SH-SY5Y (cell line): ENCODE results near the gene RBMS2.

Source experiments
- GATA2 ChIP-seq: IDR thresholded peaks from 2 replicates; pipeline ENCODE4 v1.6.1; 2011; ENCODE audit warnings: mild to moderate bottlenecking, low read depth, low read length
- GATA3 ChIP-seq: IDR thresholded peaks from 2 replicates; pipeline ENCODE4 v1.6.1; 2011; ENCODE audit warnings: low read depth, mild to moderate bottlenecking, low read length, moderate library complexity

The RBMS2 gene

GRCh38 chr12:56521590-56522371 lies at the start of gene RBMS2:
TSS of gene RBMS2 (plus strand) at chr12:56521820. CDS start at chr12:56522024, 204 bp downstream.
- TF ChIP-seq GATA3 (no peak), GATA2 (no peak)

DNA sequence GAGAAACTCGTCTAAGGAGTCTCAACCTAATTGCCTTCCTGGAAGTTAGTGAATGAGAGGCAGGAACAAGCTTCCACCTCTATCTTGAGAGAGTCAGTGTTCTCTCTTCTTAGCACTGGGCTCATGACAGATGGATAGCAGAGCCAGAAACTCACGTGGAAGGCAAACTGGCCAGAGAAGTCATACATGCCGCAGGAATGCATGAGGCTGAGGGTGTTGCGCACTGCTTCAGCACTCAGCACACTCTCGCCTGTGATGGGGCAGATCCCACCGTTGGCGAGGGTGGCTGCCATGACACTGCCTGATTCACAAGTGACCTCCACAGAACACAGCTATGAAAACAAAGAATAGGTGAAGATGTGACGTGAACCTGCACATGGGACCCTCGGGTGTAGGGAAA lies 47.2 kb upstream of the RBMS2 start:
- TF ChIP-seq GATA2 (no peak), GATA3 (no peak)

- TF ChIP-seq GATA3, result no peak
- TF ChIP-seq GATA2, result no peak
Measured at GRCh38 chr12:56476143-56476542, 45.5 kb upstream of the RBMS2 start.

GRCh38 chr12:56476972-56477432 lies 44.6 kb upstream of the RBMS2 start:
- TF ChIP-seq GATA2, result no peak
- TF ChIP-seq GATA3, result no peak

GRCh38 chr12:56477521-56478225 lies 43.9 kb upstream of the RBMS2 start:
- TF ChIP-seq GATA3, result no peak
- TF ChIP-seq GATA2, result no peak

DNA sequence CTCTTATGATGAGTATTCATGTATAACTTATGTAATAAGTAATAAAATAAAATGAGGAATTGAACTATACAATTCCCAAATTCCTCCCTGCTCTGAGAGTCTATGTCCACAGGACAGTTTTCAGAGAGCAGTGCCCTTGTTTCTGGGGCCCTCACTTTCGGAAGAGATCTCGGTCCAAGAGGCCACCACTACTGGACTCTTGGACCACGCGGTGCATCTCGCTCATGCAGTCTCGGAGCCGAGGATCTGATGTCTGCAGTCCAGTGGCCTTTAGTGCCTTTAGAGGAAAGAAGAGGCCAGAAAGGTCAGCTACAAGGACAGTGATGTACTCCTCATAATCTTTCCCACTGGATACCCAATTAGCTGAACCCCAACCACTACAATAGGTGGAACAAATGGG lies 42.0 kb upstream of the RBMS2 start:
- TF ChIP-seq GATA2, result no peak
- TF ChIP-seq GATA3, result no peak

- TF ChIP-seq GATA2 (no peak), GATA3 (no peak)
Measured at GRCh38 chr12:56484566-56484965, 37.1 kb upstream of the RBMS2 start.

GRCh38 chr12:56486694-56487093 lies 34.9 kb upstream of the RBMS2 start:
- no peak for TF ChIP-seq GATA3
- no peak for TF ChIP-seq GATA2

DNA sequence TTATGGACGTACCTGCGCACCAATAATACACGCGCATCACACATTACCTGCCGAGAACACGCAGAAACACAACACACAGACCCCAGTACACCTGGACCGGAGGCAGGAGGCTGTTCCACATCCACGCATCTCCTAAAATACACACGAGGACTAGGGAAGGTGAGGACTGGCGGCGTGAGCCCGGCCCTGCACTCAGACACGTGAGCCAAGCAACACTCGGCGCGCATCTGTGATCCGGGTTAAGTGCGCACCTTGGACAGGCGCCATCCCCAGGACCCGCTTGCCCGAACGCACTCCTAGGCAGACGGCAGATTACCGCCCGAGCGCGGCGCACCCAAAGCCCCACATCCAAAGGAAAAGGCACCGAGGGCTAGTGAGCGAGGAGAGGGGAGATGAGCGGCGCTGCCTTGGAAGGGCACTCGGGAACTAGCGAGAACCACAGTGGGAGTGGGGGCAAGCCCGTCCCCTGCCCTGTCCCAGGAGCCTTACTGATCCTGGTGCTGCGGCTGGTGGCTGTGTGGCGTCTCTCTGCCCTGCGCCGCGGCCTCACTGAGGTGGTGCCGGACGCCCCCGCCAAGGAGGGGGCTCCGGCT lies 34.1 kb upstream of the RBMS2 start:
- TF ChIP-seq GATA2, result no peak
- TF ChIP-seq GATA3, result no peak

DNA sequence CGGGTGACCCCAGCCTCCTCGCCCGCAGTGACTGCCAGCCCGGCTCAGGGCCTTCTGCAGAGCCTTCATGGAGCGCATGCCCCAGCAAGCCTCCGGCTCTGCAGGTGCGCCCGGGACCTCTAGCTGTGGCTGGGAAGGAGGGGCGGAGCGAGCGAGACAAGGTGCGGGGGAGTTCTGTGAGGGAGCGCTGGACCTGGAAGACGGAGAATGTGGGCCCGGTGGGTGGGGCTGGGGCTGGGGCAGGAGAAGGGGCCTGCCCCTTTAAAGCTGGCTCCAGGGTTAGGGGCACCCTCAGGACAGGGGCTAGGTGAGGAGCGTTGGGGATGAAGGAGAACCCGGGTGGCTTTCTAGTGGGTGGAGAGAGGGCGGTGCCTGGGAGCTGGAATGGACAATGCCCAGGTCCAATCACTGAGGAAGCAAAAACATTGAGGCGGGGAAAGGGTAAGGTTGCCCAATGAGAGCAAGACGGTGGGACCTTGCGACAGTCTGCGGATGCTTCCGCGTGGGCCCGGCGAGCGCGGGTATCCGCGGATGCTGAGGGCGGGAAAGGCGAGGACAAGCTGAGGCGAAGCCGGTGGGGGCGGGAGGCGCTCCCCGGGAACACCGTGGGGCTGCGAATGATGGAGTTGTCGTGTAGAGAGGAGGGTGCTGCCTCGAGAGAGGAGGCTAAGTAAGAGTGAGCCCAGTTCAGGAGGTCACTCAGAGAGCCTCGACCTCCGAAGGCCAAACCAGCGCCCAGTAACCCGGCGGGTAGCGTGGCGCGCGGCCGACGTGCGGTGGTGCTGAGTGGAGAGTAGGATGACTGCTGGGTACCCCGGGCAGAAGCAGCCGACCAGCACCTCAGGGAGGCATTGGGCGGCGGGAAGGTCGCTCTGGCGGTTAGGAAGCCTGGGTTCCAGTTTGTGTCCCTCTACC lies 33.3 kb upstream of the RBMS2 start, which contains the start of gene GLS2:
TSS of gene GLS2 (minus strand) at position 121 of the 915 bp plus-strand sequence. CDS start at position 78, 43 bp downstream.
- TF ChIP-seq GATA2 (no peak), GATA3 (no peak)

DNA sequence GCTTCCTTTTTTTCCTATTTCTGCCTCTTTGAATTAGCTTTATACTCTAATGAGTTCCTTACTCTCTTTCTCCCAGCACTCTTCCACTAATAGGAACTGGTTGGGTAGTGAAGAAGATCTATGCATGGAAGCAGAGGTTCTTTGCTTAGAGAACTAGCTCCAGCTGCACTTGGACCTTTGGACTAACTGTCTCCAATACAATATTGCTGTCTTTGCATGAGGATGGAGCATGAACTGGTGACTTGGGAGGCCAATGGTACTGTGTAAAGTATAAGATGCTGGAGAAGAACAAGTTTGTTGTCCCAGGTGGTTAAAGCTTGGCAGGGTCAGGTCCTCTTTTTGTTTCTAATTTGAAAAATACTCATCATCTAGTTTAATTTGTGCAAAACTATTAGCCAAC lies 31.3 kb upstream of the RBMS2 start:
- TF ChIP-seq GATA3, result no peak

- peak; percentile 78 for TF ChIP-seq GATA2
- TF ChIP-seq GATA3, result peak; percentile 37; the same call in 1 of the 2 replicates
Measured at GRCh38 chr12:56499879-56500278, 21.7 kb upstream of the RBMS2 start.

DNA sequence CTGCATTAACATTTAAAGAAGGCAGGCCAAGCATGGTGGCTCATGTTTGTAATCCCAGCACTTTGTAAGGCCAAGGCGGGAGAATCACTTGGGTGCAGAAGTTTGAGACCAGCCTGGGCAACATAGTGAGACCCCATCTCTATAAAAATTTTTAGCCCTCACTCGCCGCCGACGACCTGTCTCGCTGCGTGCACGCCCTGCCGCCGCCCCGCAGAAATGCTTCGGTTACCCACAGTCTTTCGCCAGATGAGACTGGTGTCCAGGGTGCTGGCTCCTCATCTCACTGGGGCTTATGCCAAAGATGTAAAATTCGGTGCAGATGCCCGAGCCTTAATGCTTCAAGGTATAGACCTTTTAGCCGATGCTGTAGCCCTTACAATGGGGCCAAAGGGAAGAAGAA lies 10.8 kb upstream of the RBMS2 start:
- TF ChIP-seq GATA3 (no peak), GATA2 (no peak)
